Superior temporal gyrus (tissue), 1 donor: ENCODE data around the gene ADCK2.
"Not testable (repeated sequence)": the region's sequence is repeated elsewhere in the genome, so short reads cannot be mapped to it uniquely, and the experiment has no call there.

Source experiments
- DNase-seq: peaks from one replicate; pipeline ENCODE4 v3.0.0-alpha.2; 2016; ENCODE audit errors: extremely low spot score

ADCK2 gene

GRCh38 chr7:140734096-140734495 lies 61.4 kb downstream of the ADCK2 start:
- DNase-seq: no peak

DNA sequence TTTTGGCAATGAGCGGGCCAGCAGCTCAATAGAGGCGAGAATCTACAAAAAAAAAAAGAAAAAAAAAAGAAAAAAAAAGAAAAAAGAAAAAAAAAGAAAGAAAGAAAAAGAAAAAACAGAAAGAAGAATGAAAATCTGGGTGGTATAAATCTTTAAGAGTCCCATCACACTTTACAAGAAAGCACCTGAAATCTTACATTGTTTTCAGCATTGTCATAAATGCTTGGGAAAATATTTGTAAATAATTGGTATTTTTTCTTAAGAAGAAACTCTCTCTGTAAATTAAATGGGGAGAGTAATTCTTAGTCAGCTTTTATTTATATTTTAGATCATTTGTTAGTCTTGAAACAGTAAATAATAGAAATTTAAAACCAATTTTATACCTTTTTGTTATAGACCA lies 62.0 kb downstream of the ADCK2 start:
- DNase-seq: no peak

- no peak for DNase-seq
These were observed 65.5 kb downstream of the ADCK2 start for GRCh38 chr7:140738280-140738679.

DNA sequence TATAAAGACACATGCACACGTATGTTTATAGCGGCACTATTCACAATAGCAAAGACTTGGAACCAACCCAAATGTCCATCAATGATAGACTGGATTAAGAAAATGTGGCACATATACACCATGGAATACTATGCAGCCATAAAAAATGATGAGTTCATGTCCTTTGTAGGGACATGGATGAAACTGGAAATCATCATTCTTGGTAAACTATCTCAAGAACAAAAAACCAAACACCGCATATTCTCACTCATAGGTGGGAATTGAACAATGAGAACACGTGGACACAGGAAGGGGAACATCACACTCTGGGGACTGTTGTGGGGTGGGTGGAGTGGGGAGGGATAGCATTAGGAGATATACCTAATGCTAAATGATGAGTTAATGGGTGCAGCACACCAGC lies 70.5 kb downstream of the ADCK2 start:
- not testable (repeated sequence) for DNase-seq

DNA sequence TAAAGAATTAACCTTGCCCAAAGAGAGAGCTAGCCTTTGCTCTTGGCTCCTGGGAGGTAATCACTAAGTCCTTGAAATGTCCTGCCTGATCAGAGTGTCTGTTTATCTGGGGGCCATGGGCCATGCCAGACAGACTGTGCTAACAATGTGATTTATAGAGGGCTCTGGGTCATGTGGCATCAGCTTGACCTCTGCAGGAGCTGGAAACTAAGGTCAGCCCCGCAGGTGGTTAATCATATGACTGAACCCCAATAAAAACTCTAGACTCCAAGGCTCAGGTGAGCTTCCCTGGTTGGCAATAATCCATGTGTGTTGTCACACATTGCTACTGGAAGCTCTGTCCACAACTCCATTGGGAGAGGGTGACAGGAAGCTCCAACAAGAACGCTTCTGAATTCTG lies 71.3 kb downstream of the ADCK2 start:
- DNase-seq: no peak
